ENCODE measurements around the gene SELENON. TPM values are rescaled to one million over a fixed set of nuclear protein-coding genes. Genes with fewer than 3 reads are reported as not detected.

Gene SELENON
- total RNA-seq, 1 donor from 2014 or later: 27.8 TPM

GRCh38 chr1:25770541-25771220 is 29.3 kb upstream of the SELENON start:
- DNase-seq (ENCODE audit: low read depth in 2 of 2): no peak

GRCh38 chr1:25771221-25772114 is 28.5 kb upstream of the SELENON start:
- DNase-seq (ENCODE audit: low read depth in 2 of 2): peak in 1 of 2 donors; percentile 9

GRCh38 chr1:25772164-25772563 is 27.8 kb upstream of the SELENON start:
- no peak for DNase-seq (ENCODE audit: low read depth in 2 of 2)

GRCh38 chr1:25772692-25773245 is 27.2 kb upstream of the SELENON start:
- DNase-seq (ENCODE audit: low read depth in 2 of 2): no peak

GRCh38 chr1:25773441-25774125 is 26.4 kb upstream of the SELENON start:
- no peak for DNase-seq (ENCODE audit: low read depth in 2 of 2)

- DNase-seq (ENCODE audit: low read depth in 2 of 2): no peak
These were observed 25.7 kb upstream of the SELENON start for GRCh38 chr1:25774206-25774803.

- no peak for DNase-seq (ENCODE audit: low read depth in 2 of 2)
These were observed 24.8 kb upstream of the SELENON start for GRCh38 chr1:25774921-25775771.

- DNase-seq (ENCODE audit: low read depth in 2 of 2): no peak
These were observed 20.6 kb upstream of the SELENON start for GRCh38 chr1:25779388-25779787.

- no peak for DNase-seq (ENCODE audit: low read depth in 2 of 2)
These were observed 20.1 kb upstream of the SELENON start for GRCh38 chr1:25779894-25780293.

- DNase-seq (ENCODE audit: low read depth in 2 of 2): no peak
These were observed 19.5 kb upstream of the SELENON start for GRCh38 chr1:25780318-25781129.

- no peak for DNase-seq (ENCODE audit: low read depth in 2 of 2)
These were observed 18.9 kb upstream of the SELENON start for GRCh38 chr1:25781130-25781433.

- DNase-seq (ENCODE audit: low read depth in 2 of 2): no peak
These were observed 17.3 kb upstream of the SELENON start for GRCh38 chr1:25782608-25783201.

GRCh38 chr1:25784575-25785051 is 15.4 kb upstream of the SELENON start:
- DNase-seq (ENCODE audit: low read depth in 2 of 2): no peak

GRCh38 chr1:25785333-25786067 is 14.5 kb upstream of the SELENON start:
- no peak for DNase-seq (ENCODE audit: low read depth in 2 of 2)

GRCh38 chr1:25786887-25787759 is 12.9 kb upstream of the SELENON start:
- DNase-seq (ENCODE audit: low read depth in 2 of 2): no peak

GRCh38 chr1:25787760-25788166 is 12.2 kb upstream of the SELENON start:
- DNase-seq (ENCODE audit: low read depth in 2 of 2): no peak

- DNase-seq (ENCODE audit: low read depth in 2 of 2): no peak
These were observed 9.5 kb upstream of the SELENON start for GRCh38 chr1:25790472-25790871.

- DNase-seq (ENCODE audit: low read depth in 2 of 2): no peak
These were observed 7.9 kb upstream of the SELENON start for GRCh38 chr1:25792115-25792514.
